HG02642 (cell line): Measurements from ENCODE around the gene SIGLECL1.
"Not testable (repeated sequence)": the region's sequence is repeated elsewhere in the genome, so short reads cannot be mapped to it uniquely, and the experiment has no call there.

Source experiments
- ATAC-seq: cut with Tn5 transposase; IDR thresholded peaks from one replicate; pipeline ENCODE4 v1.9.1; 2021; ENCODE audit warnings: mild to moderate bottlenecking; ENCODE audit not compliant: unreplicated experiment, poor library complexity

SIGLECL1 gene

DNA sequence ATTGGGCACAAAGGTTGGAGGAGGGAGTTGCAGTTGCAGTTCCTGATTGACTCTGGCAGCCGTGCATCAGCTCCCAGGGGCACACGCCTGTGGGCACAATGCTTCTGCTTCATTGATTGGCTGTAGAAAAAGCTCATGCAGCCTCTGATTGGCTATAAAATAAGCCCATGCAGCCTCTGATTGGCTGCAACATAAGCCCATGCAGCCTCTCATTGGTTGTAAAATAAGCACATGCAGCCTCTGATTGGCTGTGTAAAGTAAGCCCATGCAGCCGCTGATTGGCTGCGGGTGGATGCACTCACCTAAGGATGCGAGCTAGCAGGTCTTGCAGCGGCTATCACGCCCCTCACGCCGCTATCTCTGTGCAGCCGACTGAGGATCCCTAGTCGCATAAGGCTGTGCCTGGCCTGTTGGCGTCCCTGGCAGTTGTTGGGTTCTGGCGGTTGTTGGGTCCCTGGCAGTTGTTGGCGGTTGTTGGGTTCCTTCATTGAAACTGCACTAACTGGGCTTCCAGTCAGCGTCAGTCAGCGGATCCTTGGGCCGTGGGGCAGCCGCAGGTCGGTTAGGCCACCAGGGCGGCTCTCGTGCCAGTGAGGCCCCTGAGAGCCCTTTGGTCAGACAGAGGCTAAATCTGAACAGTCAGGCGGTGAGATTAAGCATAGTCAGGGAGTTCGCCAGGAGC lies at the start of gene SIGLECL1:
SIGLECL1 (plus strand) TSS at position 295 of the 682 bp plus-strand sequence. CDS start 12,993 bp downstream, outside the sequence.
- ATAC-seq: no peak

DNA sequence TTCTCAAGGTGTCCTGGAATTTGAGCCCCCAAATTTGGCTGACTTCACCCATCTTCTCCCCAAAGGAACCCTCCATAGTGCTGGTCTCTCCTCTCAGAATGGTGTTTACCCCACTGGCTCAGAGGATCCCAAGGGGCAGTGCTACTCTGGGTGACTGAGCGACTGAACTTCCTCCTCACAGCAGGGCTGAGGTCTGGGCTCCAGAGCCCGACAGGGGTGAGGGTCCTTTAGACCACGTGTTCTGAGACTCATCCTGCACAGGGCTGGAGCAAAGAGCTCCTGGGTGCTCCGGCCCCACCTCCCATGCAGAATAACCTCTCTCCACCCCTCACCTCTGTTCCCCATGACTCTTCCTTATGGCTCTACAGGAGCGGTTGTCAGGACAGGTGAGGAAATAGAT lies 49.2 kb upstream of the SIGLECL1 start:
- ATAC-seq: no peak

DNA sequence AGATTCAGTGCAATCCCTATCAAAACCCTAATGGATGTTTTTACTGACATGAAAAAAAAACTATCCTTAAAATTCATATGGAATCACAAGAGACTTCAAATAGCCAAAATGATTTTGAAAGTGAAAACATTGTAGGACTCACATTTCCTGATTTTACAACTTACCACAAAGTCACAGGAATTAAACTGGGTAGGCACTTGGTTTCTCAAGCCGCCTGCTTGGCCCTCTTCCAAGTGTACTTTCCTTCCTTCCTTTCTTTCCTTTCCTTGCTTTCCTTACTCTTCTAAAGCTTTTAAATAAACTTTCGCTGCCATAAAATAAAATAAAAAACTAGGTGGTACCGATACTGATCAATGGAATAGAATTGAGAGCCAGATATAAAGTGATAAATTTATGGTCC lies 47.0 kb upstream of the SIGLECL1 start:
- ATAC-seq: no peak

DNA sequence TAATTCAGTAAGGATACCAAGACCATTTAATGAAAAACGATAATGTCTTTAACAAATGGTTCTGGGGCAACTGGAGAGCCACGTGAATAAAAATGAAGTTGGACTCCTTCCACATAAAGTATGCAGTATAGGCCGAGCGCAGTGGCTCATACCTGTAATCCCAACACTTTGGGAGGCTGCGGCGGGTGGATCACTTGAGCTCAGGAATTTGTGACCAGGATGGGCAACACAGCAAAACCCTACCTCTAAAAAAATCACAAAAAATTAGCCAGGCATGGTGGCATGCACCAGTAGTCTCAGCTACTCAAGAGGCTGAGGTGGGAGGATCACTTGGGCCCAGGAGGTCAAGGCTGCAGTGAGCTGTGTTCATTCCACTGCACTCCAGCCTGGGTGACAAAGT lies 46.6 kb upstream of the SIGLECL1 start:
- ATAC-seq: no peak

DNA sequence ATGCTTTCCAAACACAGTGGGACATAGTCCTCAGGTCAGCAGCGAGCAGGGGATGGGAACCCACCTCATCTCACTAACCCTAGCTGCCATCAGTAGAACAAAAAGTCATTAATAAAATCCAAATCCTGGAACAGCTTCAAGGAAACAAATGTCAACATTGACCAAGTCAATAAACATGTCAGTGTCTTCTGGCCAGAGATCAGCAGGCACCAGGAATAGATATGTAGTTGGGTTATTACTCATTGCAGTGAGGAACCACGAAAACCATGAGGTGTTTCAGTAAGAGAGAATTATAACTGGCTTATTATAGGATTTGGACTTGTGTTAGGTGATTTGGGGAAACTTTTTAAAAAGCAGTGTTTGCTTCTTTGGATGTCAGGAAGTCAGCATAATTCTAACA lies 43.1 kb upstream of the SIGLECL1 start:
- ATAC-seq: no peak

DNA sequence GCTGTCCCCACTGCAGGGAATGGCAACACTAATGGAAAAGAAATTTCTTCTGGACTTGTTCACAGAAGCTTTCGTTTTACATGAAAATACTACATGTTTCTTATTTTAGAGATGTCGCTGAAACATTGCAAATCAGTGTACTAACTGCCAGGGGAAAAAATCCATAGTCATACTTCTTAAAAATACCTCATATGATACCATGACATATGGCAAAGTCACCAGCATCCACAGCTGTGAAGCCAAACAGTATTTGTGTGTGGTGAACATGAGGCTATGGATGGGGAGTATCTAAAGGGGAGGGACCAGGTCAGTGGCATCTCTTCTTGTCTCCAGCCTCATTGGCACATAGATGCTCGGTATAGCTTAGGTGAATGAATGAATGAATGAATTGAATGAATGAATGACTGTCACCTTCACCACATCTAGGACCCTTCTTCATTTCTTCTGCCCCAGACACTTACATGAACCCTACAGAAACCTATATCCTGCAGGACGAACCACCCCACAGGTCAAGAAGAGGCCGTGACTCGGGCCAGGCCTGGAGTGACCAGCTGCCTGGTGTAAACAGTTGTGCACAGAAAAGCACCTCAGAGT lies 40.6 kb upstream of the SIGLECL1 start:
- no peak for ATAC-seq

DNA sequence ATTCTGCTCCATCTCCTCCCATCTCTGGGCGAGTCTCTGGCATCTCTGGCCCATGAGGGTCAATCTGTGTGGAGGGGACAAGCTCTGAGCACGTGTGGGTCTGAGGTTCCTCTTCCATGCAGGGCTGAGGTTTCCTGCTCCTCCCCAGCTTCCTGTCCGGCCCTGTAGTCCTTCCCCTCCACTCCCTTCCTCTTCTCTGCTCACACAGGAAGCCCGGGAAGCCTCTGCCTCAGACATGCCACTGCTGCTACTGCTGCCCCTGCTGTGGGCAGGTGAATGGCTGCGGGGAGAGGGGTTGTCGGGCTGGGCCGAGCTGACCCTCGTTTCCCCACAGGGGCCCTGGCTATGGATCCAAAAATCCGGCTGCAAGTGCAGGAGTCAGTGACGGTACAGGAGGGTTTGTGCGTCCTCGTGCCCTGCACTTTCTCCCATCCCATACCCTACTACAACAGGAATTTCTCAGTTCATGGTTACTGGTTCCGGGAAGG lies 40.0 kb upstream of the SIGLECL1 start:
- ATAC-seq: not testable (repeated sequence)

DNA sequence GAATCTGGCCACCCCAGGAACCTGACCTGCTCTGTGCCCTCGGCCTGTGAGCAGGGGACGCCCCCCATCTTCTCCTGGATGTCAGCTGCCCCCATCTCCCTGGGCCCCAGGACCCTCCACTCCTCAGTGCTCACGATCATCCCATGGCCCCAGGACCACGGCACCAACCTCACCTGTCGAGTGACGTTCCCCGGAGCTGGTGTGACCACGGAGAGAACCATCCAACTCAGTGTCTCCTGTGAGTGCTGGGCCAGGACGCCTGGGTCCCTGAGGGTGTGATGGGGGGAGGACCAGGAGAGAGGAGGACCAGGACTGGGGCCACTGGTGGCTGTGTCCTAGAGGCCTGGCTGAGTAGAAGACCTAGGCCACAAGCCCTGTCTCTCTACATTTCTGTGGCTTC lies 39.0 kb upstream of the SIGLECL1 start:
- ATAC-seq: no peak

DNA sequence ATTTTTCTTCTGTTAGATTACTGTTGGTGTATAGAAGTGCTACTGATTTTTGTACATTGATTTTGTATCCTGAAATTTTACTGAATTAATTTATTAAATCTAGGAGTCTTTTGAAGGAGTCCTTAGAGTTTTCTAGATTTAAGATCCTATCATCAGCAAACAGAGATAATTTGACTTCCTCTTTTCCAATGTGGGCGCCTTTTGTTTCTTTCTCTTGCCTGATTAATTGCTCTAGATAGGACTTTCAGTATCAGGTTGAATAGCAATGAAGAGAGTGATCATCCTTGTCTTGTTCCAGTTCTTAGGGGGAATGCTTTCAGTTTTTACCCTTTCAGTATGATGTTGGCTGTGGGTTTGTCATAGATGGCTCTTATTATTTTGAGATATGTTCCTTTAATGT lies 31.6 kb upstream of the SIGLECL1 start:
- ATAC-seq: no peak

DNA sequence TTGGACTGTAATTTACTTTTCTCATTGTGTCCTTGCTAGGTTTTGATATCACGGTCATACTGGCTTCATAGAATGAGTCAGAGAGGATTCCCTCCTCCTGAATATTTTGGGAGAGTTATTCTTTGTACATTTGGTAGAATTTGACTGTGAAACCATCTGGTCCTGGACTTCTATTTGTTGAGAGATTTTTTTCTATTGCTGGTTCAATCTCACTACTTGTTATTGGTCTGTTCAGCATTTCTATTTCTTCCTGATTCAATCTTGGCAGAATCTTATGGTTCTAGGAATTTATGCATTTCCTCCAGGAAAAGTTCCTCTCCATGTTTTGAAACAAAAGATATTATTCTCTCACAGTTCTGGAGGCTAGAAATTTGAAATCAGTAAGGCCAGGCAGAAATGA lies 30.9 kb upstream of the SIGLECL1 start:
- ATAC-seq: no peak

DNA sequence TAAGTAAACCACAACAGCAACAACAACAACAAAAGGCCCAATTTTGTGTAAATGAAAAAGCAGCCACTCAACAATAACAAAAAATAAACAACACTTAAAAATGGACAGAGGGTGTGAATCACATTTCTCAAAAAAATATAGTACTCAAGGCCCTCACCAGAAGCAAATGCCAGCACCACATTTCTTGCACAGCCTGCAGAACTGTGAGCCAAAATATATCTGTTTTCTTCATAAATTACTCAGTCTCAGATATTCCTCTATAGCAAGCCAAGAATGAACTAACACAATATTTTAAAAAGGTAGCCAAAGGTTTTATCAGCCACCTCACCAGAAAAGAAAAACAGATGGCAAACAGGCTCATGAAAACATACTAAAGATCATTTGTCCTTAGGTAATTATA lies 29.9 kb upstream of the SIGLECL1 start:
- no peak for ATAC-seq

DNA sequence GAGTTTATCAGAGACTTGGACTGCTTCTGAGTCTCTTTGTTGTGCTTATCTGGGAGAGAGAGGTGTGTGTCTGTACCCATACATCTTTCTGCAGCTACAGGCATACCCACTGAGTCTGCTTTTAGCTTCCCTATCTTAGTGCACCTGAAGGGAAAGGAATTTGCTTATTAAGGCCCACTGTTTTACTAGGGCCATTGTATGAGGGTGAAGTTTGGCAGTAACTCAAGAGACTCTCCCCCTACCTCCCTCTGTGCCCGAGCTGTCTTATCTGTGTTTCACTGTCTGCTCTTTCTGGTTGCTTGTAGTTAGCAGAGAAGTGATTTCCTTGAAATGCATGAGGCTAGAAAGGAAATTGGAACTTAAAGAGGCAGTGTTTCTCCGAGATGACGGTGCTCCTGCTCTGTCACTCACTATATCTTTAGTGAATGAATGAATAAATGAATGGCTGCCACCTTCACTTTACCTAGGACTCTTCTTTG lies 26.7 kb upstream of the SIGLECL1 start:
- no peak for ATAC-seq

DNA sequence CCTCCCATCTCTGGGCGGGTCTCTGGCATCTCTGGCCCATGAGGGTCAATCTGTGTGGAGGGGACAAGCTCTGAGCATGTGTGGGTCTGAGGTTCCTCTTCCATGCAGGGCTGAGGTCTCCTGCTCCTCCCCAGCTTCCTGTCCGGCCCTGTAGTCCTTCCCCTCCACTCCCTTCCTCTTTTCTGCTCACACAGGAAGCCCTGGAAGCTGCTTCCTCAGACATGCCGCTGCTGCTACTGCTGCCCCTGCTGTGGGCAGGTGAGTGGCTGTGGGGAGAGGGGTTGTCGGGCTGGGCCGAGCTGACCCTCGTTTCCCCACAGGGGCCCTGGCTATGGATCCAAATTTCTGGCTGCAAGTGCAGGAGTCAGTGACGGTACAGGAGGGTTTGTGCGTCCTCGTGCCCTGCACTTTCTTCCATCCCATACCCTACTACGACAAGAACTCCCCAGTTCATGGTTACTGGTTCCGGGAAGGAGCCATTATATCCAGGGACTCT lies 25.9 kb upstream of the SIGLECL1 start, which contains the start of gene CD33:
CD33 (plus strand) TSS at position 183 of the 496 bp plus-strand sequence; CDS start at position 222, 39 bp downstream.
- not testable (repeated sequence) for ATAC-seq

DNA sequence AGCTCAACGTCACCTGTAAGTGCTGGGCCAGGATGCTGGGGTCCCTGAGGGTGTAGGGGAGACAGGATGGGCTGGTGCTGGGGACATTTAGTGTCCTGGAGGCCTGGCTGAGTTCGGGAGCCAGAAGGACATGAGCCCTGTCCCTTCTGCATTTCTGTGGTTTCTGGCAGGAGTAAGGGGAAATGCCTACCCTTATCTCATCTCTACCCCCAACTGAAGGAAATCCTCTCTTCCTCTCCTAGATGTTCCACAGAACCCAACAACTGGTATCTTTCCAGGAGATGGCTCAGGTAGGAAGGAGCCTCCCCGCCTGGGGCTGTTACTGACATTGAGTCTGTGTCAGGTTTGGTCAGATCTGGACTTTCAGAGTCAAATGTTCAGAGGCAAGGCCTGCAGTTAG lies 24.8 kb upstream of the SIGLECL1 start:
- ATAC-seq: no peak

DNA sequence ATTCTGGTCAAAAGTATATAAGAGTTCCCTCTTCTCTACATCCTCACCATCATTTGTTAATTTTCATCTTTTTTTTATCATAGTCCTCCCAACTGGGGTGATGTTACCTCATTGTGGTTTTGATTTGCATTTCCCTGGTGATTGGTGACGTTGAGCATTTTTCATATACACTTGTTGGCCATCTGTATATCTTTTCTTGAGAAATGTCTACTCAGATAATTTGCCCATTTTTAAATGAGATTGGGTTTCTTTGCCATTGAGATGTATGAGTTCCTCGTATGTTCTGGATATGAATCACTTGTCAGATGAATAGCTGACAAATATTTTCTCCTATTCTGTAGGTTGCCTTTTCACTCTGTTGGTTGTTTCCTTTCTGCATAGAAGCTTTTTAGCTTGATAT lies 23.6 kb upstream of the SIGLECL1 start:
- ATAC-seq: no peak

DNA sequence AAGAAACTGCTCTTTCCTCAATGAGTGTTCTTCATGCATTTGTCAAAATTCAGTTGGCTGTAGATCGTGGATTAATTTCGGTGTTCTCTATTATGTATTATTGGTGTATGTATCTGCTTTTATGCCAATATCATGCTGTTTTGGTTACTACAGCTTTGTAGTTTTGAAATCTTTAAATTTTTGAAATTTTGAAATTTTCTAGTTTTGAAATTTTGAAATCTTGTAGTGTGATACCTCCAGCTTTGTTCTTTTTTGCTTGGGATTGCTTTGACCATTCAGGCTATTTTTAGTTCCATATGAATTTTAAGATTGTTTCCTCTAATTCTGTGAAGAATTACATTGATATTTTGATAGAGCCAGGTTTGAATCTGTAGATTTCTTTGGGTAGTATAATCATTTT lies 22.9 kb upstream of the SIGLECL1 start:
- ATAC-seq: no peak

DNA sequence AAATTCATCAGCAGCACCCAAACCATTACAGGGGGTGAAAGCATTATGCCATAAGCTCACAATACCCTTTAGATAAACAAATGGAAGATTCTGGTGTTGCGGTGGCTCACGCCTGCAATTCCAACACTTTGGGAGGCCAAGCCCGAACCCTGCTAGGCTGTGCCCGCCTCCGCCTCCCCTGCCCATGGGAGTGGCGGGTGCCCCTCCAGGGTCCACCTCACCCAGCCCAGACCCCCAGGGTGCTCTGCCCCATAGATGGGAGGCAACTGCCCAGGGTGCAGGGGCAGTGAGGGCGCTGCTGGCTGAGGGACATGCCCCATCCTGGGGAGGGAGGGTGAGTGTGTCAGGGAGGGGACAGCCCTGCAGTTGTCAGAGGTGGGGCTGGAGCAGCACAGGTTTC lies 10.0 kb upstream of the SIGLECL1 start:
- no peak for ATAC-seq

DNA sequence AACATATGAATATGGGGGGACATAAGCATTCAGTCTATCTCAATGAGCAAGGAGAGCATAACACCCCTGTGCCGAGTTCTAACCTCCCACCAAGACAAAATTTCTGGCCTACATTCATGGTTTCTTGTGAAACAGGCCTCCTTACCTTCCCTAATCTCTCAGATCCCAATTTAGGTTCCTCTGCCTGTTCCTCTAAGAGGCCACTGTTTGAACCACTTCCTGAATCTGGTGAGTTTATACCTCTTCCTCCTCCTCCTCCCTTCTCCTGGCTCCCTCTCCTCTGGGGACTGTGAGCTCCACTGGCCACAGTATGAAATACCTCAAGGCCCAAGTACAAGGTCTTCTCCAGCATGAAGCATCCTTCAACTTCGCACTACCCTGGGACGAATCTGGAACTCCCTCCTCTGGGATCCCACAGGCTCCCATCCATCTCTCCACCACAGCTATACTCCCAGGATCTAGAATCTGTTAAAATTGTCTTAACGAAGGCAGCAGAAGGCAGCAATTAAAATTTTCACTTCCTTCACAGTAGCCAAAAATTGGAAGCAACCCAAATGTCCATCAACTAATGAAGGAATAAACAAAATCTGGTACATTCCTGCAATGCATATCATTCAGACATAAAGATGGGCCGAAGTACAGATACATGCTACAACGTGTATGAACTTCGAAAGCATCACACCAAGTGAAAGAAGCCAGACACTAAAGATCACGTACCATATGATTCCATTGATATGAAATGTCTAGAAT lies 7.8 kb upstream of the SIGLECL1 start:
- no peak for ATAC-seq

DNA sequence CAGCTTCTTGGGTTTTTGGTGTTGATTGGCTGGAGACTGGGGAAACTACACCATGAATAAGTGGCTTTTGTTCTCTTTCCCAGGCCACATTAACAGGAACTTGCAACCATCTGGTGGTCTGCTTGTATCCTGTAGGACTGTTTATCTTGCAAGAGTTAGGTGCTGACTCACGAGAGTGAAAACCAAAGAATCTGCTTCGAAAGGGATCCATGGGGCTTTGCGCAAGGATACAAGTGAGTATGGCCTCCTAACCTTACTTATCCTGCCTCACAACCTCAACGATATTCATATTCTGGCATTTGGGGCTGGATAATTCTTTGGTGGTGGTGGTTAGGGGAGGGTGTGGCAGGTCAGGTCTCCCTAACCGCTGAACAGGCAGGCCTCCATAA lies 4.7 kb upstream of the SIGLECL1 start:
- ATAC-seq: no peak

DNA sequence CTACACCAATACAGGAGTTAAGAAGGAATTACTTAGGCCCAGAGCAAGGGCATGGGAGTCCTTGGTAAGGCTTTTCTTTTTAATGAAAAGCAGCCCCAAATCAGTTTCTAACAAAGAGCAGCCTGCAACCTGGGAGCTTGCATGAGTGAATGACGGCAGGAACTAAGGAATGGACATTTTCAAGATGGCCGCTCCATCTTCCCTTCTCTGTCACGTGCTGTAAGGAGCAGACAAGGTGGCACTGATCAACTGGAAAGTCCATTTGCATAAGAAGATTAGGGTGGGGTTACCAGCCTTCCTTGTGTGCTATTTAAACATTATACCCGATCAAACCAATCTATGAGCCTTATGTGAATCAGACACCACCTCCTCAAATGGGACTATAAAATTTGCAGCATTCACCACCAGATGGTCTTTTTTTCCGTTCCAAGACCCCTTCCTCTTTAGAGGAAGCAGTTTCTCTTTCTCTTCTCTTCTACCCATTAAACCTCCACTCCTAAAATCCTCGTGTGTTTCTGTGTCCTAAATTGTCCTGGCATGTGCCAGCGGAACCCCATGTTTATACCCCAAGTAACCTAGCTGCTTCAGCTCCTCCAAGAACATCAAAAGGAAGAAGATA lies 2.8 kb upstream of the SIGLECL1 start:
- ATAC-seq: no peak

DNA sequence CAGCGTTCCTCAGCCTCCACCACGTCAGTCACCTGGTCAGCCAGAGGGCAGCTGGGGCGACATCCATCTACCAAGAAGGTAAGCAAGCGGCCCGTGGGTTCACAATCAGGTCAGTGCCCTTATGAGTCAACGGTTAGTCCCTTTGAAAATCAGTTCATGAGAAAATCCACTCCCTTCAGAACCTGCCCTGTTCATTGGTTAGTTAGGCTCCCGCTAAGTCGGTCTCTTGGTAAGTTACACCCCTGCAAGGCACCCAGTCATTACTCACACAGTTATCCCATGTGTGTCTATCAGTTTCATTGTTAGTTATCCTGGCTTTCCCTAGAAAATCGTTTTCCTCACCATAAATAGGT lies 564 bp downstream of the SIGLECL1 start:
- ATAC-seq: no peak
